GM10266 (cell line): ENCODE data around the gene SOWAHA.
A peak's percentile ranks its signal among the peaks of the same experiment; 100 is the strongest.

Experiments used
- DNase-seq: peaks from one replicate; pipeline ENCODE4 v3.0.0; 2012; ENCODE audit errors: extremely low spot score
- TF ChIP-seq, protein P1 (sequence below): IDR thresholded peaks from 2 replicates; pipeline ENCODE4 v1.5.1; 2012; ENCODE audit warnings: mild to moderate bottlenecking, low read depth; ENCODE audit not compliant: control insufficient read depth, insufficient read depth; ENCODE audit errors: missing control alignments

Gene SOWAHA

GRCh38 chr5:132777209-132778069, 35.7 kb upstream of the SOWAHA start, which contains the start of gene SEPTIN8:
TSS of gene SEPTIN8 (minus strand) at chr5:132777239. CDS start at chr5:132777137, 102 bp downstream.
- TF ChIP-seq, protein P1, sequence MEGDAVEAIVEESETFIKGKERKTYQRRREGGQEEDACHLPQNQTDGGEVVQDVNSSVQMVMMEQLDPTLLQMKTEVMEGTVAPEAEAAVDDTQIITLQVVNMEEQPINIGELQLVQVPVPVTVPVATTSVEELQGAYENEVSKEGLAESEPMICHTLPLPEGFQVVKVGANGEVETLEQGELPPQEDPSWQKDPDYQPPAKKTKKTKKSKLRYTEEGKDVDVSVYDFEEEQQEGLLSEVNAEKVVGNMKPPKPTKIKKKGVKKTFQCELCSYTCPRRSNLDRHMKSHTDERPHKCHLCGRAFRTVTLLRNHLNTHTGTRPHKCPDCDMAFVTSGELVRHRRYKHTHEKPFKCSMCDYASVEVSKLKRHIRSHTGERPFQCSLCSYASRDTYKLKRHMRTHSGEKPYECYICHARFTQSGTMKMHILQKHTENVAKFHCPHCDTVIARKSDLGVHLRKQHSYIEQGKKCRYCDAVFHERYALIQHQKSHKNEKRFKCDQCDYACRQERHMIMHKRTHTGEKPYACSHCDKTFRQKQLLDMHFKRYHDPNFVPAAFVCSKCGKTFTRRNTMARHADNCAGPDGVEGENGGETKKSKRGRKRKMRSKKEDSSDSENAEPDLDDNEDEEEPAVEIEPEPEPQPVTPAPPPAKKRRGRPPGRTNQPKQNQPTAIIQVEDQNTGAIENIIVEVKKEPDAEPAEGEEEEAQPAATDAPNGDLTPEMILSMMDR: no peak
- peak; percentile 88 for DNase-seq

GRCh38 chr5:132778129-132778528, 35.0 kb upstream of the SOWAHA start:
- no peak for DNase-seq
- TF ChIP-seq, protein P1: no peak

GRCh38 chr5:132778856-132779255, 34.2 kb upstream of the SOWAHA start:
- DNase-seq: no peak
- TF ChIP-seq, protein P1: no peak

- no peak for DNase-seq
- TF ChIP-seq, protein P1: no peak
Measured at GRCh38 chr5:132779961-132780360, 33.1 kb upstream of the SOWAHA start.

- TF ChIP-seq, protein P1: no peak
- DNase-seq: no peak
Measured at GRCh38 chr5:132780577-132780976, 32.5 kb upstream of the SOWAHA start.

DNA sequence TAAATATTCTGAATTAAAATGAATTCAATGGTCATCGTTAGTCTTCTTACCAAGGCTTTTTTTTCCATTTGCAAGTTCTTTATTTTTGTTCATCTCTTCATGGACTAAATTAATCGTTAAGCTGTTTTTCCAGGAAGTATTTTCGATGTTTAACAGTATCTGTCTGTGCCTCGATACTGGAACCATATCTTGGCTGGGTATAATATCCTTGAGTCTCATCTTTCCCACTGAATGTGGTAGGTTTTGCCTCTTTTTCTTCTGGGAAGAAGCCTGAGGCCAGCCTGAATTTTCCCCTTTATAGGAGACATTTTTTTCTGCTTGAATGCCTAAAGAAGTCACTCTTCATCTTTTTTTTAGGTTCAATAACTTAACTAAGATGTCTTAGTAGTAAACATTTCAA, 32.1 kb upstream of the SOWAHA start:
- DNase-seq: no peak
- TF ChIP-seq, protein P1: no peak

GRCh38 chr5:132782101-132782500, 31.0 kb upstream of the SOWAHA start:
- TF ChIP-seq, protein P1: no peak
- no peak for DNase-seq
